ENCODE results near the gene CBX4.

The CBX4 gene

DNA sequence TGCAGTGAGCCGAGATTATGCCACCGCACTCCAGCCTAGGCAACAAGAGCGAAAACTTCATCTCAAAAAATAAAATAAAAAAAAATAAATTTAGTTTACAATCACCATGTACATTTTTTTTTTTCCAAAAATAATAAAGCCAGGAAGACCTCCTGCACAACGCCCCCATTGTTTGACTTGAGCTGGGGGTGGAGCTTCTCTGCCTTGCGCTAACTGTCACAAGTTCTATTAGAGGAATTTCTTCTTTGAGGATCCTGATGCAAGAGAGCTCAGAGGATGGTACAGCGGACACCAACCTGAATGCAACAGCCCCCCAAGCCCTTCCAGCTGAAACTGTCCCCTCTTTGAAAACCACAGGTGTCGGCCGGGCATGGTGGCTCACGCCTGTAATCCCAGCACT is 24.9 kb upstream of the CBX4 start:
- Histone ChIP-seq H3F3A (ENCODE audit: insufficient read depth) (no peaks in the 10 kb centered on the region), H3K27ac (ENCODE audit: low read depth, low read length) (no peak overlapping the region), H3K4me3 (ENCODE audit: insufficient read depth, low read length, poor library complexity, severe bottlenecking) (no peak overlapping the region), H3K4me2 (ENCODE audit: low read depth, low read length, poor library complexity, severe bottlenecking) (no peak overlapping the region), H3K9me2 (replicated peaks; ENCODE audit: insufficient read depth, low read length) (no peaks in the 10 kb centered on the region), H3K9ac (ENCODE audit: low read length) (no peak overlapping the region), H3K79me2 (ENCODE audit: insufficient read depth, low read length) (no peaks in the 10 kb centered on the region), H3K27me3 (ENCODE audit: low read length) (no peaks in the 10 kb centered on the region), H3K36me3 (ENCODE audit: low read length) (no peaks in the 10 kb centered on the region), H2AFZ (ENCODE audit: low read depth, low read length, severe bottlenecking) (no peak overlapping the region), H3K9me3 (ENCODE audit: insufficient read depth, low read length) (no peaks in the 10 kb centered on the region), H4K20me1 (ENCODE audit: low read depth, low read length) (no peaks in the 10 kb centered on the region)
- TF ChIP-seq EZH2phosphoT487 (conservative IDR thresholded peaks at IDR 0.05; ENCODE audit: low read length): no peak
- TF ChIP-seq, protein P1, sequence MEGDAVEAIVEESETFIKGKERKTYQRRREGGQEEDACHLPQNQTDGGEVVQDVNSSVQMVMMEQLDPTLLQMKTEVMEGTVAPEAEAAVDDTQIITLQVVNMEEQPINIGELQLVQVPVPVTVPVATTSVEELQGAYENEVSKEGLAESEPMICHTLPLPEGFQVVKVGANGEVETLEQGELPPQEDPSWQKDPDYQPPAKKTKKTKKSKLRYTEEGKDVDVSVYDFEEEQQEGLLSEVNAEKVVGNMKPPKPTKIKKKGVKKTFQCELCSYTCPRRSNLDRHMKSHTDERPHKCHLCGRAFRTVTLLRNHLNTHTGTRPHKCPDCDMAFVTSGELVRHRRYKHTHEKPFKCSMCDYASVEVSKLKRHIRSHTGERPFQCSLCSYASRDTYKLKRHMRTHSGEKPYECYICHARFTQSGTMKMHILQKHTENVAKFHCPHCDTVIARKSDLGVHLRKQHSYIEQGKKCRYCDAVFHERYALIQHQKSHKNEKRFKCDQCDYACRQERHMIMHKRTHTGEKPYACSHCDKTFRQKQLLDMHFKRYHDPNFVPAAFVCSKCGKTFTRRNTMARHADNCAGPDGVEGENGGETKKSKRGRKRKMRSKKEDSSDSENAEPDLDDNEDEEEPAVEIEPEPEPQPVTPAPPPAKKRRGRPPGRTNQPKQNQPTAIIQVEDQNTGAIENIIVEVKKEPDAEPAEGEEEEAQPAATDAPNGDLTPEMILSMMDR (IDR thresholded peaks at IDR 0.05; ENCODE audit: insufficient read depth, low read length, poor library complexity, severe bottlenecking): no peak

DNA sequence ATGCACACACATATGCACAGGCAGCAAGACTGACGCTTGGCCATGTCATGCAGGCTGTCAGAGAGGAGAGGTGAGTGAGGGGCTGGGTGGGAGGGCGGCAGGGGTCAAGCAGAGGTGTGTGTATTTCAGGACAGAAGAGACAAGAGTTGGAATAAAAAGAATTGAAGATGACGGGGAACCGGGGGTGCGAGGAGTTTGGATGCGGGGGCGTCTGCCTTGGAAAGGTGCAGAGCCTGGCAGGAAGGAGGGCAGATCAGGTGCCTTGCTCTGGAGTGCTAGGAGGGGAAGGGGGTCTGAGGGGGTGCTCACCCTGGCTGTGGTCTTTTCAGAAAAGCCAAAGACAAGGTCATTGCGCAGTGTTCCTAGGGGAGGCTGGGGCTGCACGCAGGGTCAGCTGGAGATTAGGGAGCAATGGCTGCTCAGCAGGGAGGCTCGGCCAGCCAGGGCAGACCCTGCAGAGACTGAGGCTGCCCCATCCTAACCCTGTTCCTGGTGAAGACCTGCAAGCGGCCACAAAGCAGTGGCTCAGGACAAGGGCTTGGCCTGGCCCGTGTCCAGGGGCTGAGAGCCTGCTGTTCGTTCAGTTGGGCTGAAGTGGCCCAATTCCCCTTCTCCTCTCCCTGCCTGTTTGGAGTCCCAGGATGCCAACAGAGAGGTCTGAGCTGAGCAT is 23.7 kb upstream of the CBX4 start:
- Histone ChIP-seq H3K9ac (ENCODE audit: low read length) (no peak overlapping the region), H3K9me2 (replicated peaks; ENCODE audit: insufficient read depth, low read length) (no peaks in the 10 kb centered on the region), H3K9me3 (ENCODE audit: insufficient read depth, low read length) (no peaks in the 10 kb centered on the region), H3K4me3 (ENCODE audit: insufficient read depth, low read length, poor library complexity, severe bottlenecking) (no peak overlapping the region), H4K20me1 (ENCODE audit: low read depth, low read length) (no peaks in the 10 kb centered on the region), H3K27ac (ENCODE audit: low read depth, low read length) (no peak overlapping the region), H3K27me3 (ENCODE audit: low read length) (no peaks in the 10 kb centered on the region), H3K4me2 (ENCODE audit: low read depth, low read length, poor library complexity, severe bottlenecking) (no peak overlapping the region), H2AFZ (ENCODE audit: low read depth, low read length, severe bottlenecking) (no peak overlapping the region), H3F3A (ENCODE audit: insufficient read depth) (no peaks in the 10 kb centered on the region), H3K36me3 (ENCODE audit: low read length) (no peaks in the 10 kb centered on the region), H3K79me2 (ENCODE audit: insufficient read depth, low read length) (no peaks in the 10 kb centered on the region)
- TF ChIP-seq, protein P1 (IDR thresholded peaks at IDR 0.05; ENCODE audit: insufficient read depth, low read length, poor library complexity, severe bottlenecking): no peak
- no peak for TF ChIP-seq EZH2phosphoT487 (conservative IDR thresholded peaks at IDR 0.05; ENCODE audit: low read length)

DNA sequence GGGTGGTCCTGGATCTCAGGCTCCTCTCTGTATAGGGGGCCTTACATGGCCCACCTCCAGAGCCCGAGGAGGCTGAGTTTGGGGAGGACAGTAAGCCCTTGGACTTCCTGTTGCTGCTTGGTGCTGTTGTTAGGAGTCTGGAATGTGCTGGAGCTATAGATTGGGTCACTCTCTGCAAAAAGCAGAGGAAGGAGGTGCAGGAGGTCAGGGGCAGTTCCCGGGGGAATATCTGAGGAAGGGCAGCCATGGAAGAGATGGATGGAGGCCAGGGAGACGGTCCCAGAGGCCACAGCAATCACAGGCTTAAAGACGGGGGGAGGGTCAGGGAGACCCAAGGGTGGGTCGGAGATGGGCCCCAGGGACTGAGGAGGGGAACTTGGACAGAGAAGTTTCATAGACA is 23.0 kb upstream of the CBX4 start:
- Histone ChIP-seq H4K20me1 (ENCODE audit: low read depth, low read length) (no peaks in the 10 kb centered on the region), H3K4me2 (ENCODE audit: low read depth, low read length, poor library complexity, severe bottlenecking) (no peak overlapping the region), H3K4me3 (ENCODE audit: insufficient read depth, low read length, poor library complexity, severe bottlenecking) (no peak overlapping the region), H2AFZ (ENCODE audit: low read depth, low read length, severe bottlenecking) (no peak overlapping the region), H3K27me3 (ENCODE audit: low read length) (no peaks in the 10 kb centered on the region), H3K9ac (ENCODE audit: low read length) (no peak overlapping the region), H3K79me2 (ENCODE audit: insufficient read depth, low read length) (no peaks in the 10 kb centered on the region), H3F3A (ENCODE audit: insufficient read depth) (no peaks in the 10 kb centered on the region), H3K9me2 (replicated peaks; ENCODE audit: insufficient read depth, low read length) (no peaks in the 10 kb centered on the region), H3K9me3 (ENCODE audit: insufficient read depth, low read length) (no peaks in the 10 kb centered on the region), H3K27ac (ENCODE audit: low read depth, low read length) (no peak overlapping the region), H3K36me3 (ENCODE audit: low read length) (no peaks in the 10 kb centered on the region)
- TF ChIP-seq EZH2phosphoT487 (conservative IDR thresholded peaks at IDR 0.05; ENCODE audit: low read length): no peak
- TF ChIP-seq, protein P1 (IDR thresholded peaks at IDR 0.05; ENCODE audit: insufficient read depth, low read length, poor library complexity, severe bottlenecking): no peak

All from SU-DHL-6 (cell line).